B cell (primary cell): ENCODE measurements around the gene ZNF471.

ENCODE experiments used
- EZH2 ChIP-seq: IDR thresholded peaks from 2 replicates; pipeline ENCODE4 v1.6.1; 2012; ENCODE audit warnings: borderline replicate concordance, low read depth, mild to moderate bottlenecking, moderate library complexity, low read length; ENCODE audit not compliant: insufficient read depth, poor library complexity, severe bottlenecking
- TF ChIP-seq, protein P1 (sequence below): fragments of 200-600 bp; IDR thresholded peaks from one replicate; pipeline ENCODE4 v1.8.0; 2022; ENCODE audit warnings: antibody characterized with exemption, mild to moderate bottlenecking

GRCh38 chr19:56537442-56537841 is 29.8 kb downstream of the ZNF471 start:
- TF ChIP-seq, protein P1, sequence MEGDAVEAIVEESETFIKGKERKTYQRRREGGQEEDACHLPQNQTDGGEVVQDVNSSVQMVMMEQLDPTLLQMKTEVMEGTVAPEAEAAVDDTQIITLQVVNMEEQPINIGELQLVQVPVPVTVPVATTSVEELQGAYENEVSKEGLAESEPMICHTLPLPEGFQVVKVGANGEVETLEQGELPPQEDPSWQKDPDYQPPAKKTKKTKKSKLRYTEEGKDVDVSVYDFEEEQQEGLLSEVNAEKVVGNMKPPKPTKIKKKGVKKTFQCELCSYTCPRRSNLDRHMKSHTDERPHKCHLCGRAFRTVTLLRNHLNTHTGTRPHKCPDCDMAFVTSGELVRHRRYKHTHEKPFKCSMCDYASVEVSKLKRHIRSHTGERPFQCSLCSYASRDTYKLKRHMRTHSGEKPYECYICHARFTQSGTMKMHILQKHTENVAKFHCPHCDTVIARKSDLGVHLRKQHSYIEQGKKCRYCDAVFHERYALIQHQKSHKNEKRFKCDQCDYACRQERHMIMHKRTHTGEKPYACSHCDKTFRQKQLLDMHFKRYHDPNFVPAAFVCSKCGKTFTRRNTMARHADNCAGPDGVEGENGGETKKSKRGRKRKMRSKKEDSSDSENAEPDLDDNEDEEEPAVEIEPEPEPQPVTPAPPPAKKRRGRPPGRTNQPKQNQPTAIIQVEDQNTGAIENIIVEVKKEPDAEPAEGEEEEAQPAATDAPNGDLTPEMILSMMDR, result no peak
- TF ChIP-seq EZH2, result no peak
